Tibial nerve (tissue), 4 donors: ENCODE measurements around the gene TNXB. TPM values are rescaled to one million over a fixed set of nuclear protein-coding genes. Genes with fewer than 3 reads are reported as not detected.
"Not testable (repeated sequence)": the region's sequence is repeated elsewhere in the genome, so short reads cannot be mapped to it uniquely, and the experiment has no call there.

Source experiments
- DNase-seq, 2 donors: peaks; one replicate each; pipeline ENCODE4 v3.0.0-alpha.2; 2019; ENCODE audit warnings: low spot score in 2 of 2
- H3K27ac ChIP-seq, 4 donors: fragments of 200-600 bp; sonication (generic) in 3 of 4; one replicate each; pipeline ENCODE4 v1.5.1; 2017 to 2019; ENCODE audit warnings: mild to moderate bottlenecking in 1 of 4
- H3K27me3 ChIP-seq, 2 donors: fragments of 200-600 bp; sonication (generic) in 1 of 2; one replicate each; pipeline versions ENCODE4 v1.5.1 to v1.6.0; 2017 to 2019
- H3K36me3 ChIP-seq, 3 donors: fragments of 200-600 bp; sonication (generic); one replicate each; pipeline ENCODE4 v1.5.1; 2018 to 2019
- H3K4me1 ChIP-seq, 4 donors: fragments of 200-600 bp; sonication (generic) in 3 of 4; one replicate each; pipeline ENCODE4 v1.5.1; 2017 to 2019
- H3K4me3 ChIP-seq, 4 donors: fragments of 200-600 bp; sonication (generic) in 3 of 4; one replicate each; pipeline ENCODE4 v1.5.1; 2017 to 2019; ENCODE audit warnings: mild to moderate bottlenecking in 1 of 4, moderate library complexity in 1 of 4
- H3K9me3 ChIP-seq, 4 donors: fragments of 200-600 bp; sonication (generic) in 3 of 4; one replicate each; pipeline ENCODE4 v1.5.1; 2017 to 2019
- EP300 ChIP-seq, 2 donors: sonication (generic); formaldehyde crosslinking; IDR thresholded peaks; one replicate each; pipeline ENCODE4 v1.6.1; 2017; ENCODE audit warnings: antibody characterized with exemption in 2 of 2, mild to moderate bottlenecking in 1 of 2
- POLR2A ChIP-seq, 2 donors: fragments of 450-650 bp; IDR thresholded peaks; one replicate each; pipeline ENCODE4 v1.6.1; 2017; ENCODE audit warnings: antibody characterized with exemption in 2 of 2, mild to moderate bottlenecking in 2 of 2, moderate library complexity in 2 of 2
- WGBS, 2 donors: methylation state at CpG; one replicate each; pipeline ENCODE4 v1.1.5; 2018; 5-methylcytosine and 5-hydroxymethylcytosine counted together
- total RNA-seq, 4 donors: library from RNA; depleted of rRNA; stranded (reverse); fragments of >200 nt; gene quantifications; one replicate each; pipeline ENCODE4 v1.1.0, GENCODE V29; 2016
- TF ChIP-seq, protein P1 (sequence below), 5 experiments: fragments of 200-600 bp in 3 of 5; fragments of 450-650 bp in 2 of 5; sonication (generic) in 3 of 5; IDR thresholded peaks; one replicate each; pipeline ENCODE4 v1.5.1; 2016 to 2019; ENCODE audit warnings: antibody characterized with exemption in 5 of 5, mild to moderate bottlenecking in 3 of 5, moderate library complexity in 2 of 5

The TNXB gene
- total RNA-seq, 4 donors from 2014 or later, result 231 to 547 (median 297) TPM

DNA sequence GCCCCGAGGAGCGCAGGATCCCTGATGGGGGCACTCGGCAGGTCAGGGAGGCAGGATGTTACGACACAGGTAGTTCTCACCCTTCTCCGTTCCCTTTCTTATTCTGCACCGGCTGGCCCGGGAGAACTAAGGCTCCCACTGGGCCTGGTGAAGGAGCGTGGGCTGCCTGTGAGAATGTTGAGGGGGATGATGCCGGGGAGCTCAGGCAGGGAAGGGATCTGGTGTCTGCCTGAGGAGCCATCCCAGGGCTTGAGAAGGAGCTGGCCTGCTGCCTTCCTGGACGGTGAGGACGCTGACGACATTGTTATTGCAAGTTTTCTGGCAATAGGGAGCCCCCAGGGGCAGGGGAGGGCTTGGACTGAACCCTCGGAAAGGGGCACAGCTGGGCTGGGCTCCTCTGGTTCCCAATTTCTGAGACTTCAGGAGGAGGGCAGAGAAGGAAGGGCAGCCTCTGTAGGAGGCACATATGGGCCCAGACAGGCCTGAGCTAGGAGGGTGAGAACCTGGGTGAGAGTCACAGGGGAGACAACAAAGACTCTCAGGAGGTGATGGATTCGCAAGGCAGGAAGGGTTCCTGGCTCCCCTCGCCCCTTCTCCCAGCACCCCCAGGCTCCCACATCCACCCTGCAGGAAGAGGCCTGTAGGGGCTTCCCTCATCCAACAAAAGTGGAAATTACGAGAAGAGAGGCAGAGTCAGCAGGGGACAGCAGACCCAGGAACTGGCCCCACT is 38.2 kb downstream of the TNXB start:
- Histone ChIP-seq H3K4me3 (no peak overlapping the region), H3K4me1 (peaks cover 0 to 26% (median 0%) of the 10 kb centered on the region in 4 donors), H3K27ac (peak overlapping the region; percentile 18 to 83 (median 70)), H3K36me3 (peaks cover 0 to 74% (median 0%) of the 10 kb centered on the region in 3 donors), H3K27me3 (no peaks in the 10 kb centered on the region), H3K9me3 (no peaks in the 10 kb centered on the region)
- no peak for TF ChIP-seq POLR2A (IDR thresholded peaks at IDR 0.05)
- peak in 1 of 2 donors; percentile 60 for TF ChIP-seq EP300 (IDR thresholded peaks at IDR 0.05)
- WGBS, 2 donors, result 41 to 53% methylated on average over 16 of the region's 16 CpGs
- DNase-seq, result peak; percentile 66 to 79

GRCh38 chr6:32069878-32070515 is 39.1 kb downstream of the TNXB start:
- Histone ChIP-seq H3K27ac (peak overlapping the region in 3 of 4 donors; percentile 59 to 83 (median 82)), H3K27me3 (no peaks in the 10 kb centered on the region), H3K4me1 (peaks cover 0 to 24% (median 0%) of the 10 kb centered on the region in 4 donors), H3K9me3 (no peaks in the 10 kb centered on the region), H3K36me3 (peaks cover 0 to 70% (median 0%) of the 10 kb centered on the region in 3 donors), H3K4me3 (no peak overlapping the region)
- DNase-seq, result no peak
- WGBS, 2 donors, result 67 to 77% methylated on average over 18 to 23 of the region's 24 CpGs
- TF ChIP-seq, protein P1, sequence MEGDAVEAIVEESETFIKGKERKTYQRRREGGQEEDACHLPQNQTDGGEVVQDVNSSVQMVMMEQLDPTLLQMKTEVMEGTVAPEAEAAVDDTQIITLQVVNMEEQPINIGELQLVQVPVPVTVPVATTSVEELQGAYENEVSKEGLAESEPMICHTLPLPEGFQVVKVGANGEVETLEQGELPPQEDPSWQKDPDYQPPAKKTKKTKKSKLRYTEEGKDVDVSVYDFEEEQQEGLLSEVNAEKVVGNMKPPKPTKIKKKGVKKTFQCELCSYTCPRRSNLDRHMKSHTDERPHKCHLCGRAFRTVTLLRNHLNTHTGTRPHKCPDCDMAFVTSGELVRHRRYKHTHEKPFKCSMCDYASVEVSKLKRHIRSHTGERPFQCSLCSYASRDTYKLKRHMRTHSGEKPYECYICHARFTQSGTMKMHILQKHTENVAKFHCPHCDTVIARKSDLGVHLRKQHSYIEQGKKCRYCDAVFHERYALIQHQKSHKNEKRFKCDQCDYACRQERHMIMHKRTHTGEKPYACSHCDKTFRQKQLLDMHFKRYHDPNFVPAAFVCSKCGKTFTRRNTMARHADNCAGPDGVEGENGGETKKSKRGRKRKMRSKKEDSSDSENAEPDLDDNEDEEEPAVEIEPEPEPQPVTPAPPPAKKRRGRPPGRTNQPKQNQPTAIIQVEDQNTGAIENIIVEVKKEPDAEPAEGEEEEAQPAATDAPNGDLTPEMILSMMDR (IDR thresholded peaks at IDR 0.05), result no peak

- no peaks in the 10 kb centered on the region for H3K27me3 ChIP-seq
- 84 to 93% methylated on average over 11 to 12 of the region's 17 CpGs for WGBS, 2 donors
- peaks cover 0 to 69% (median 0%) of the 10 kb centered on the region in 3 donors for H3K36me3 ChIP-seq
- no peaks in the 10 kb centered on the region for H3K9me3 ChIP-seq
- no peak for DNase-seq
- no peak overlapping the region for H3K4me3 ChIP-seq
- TF ChIP-seq, protein P1 (IDR thresholded peaks at IDR 0.05), result no peak
- no peak for TF ChIP-seq EP300 (IDR thresholded peaks at IDR 0.05)
- TF ChIP-seq POLR2A (IDR thresholded peaks at IDR 0.05), result no peak
- H3K4me1 ChIP-seq, result peaks cover 0 to 28% (median 0%) of the 10 kb centered on the region in 4 donors
- H3K27ac ChIP-seq, result peak overlapping the region in 1 of 4 donors; percentile 83
These were observed 39.7 kb downstream of the TNXB start for GRCh38 chr6:32069460-32069859.

DNA sequence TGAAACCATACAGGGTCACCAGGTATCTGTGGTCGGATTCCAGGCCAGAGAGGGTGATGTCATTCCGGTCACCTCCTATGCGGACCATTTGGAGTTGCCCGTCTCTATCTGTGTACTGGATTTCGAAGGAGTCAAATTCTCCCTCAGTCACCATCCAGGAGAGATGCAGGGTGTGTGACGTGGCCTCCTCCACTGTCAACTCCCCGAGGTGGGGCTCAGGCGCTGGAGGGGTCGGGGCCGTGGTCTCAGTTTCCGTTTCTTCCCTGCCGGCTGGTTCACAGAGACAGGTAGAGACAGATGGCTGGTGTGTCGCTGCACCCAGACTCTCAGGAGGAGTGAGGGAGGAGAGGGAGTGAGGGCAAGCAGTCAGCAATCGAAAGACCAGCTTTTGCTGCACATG is 40.3 kb downstream of the TNXB start:
- peaks cover 0 to 69% (median 0%) of the 10 kb centered on the region in 3 donors for H3K36me3 ChIP-seq
- H3K4me1 ChIP-seq, result peaks cover 0 to 28% (median 0%) of the 10 kb centered on the region in 4 donors
- no peaks in the 10 kb centered on the region for H3K9me3 ChIP-seq
- no peak overlapping the region for H3K4me3 ChIP-seq
- no peak for DNase-seq
- 88 to 91% methylated on average over 14 of the region's 14 CpGs for WGBS, 2 donors
- TF ChIP-seq, protein P1 (IDR thresholded peaks at IDR 0.05), result no peak
- no peak for TF ChIP-seq EP300 (IDR thresholded peaks at IDR 0.05)
- TF ChIP-seq POLR2A (IDR thresholded peaks at IDR 0.05), result no peak
- H3K27me3 ChIP-seq, result no peaks in the 10 kb centered on the region
- peak overlapping the region in 1 of 4 donors; percentile 24 for H3K27ac ChIP-seq

DNA sequence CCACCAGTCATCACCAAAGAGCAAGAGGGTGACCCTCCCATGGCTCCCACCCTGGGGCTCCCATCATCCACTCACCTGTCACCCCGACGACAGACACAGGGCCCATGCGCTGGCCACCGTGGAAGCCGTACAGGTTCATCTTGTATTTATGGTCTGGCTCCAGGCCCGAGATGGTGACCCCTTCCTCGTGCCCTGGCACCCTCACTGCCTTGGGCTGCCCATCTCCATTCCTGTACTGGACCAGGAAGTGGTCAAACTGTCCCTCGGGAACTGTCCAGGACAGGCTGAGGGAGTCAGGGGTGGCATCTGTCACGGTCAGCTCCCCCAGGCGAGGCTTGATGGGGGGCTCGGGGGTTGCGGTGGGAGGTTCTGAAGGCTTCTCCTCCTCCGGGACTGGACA is 40.8 kb downstream of the TNXB start:
- Histone ChIP-seq H3K4me1 (peaks cover 0 to 32% (median 0%) of the 10 kb centered on the region in 4 donors), H3K27ac (peak overlapping the region in 1 of 4 donors; percentile 24), H3K36me3 (peaks cover 0 to 68% (median 0%) of the 10 kb centered on the region in 3 donors)
- WGBS, 2 donors, result 87 to 88% methylated on average over 13 of the region's 13 CpGs
- H3K4me3 ChIP-seq, H3K27me3 ChIP-seq, DNase-seq, H3K9me3 ChIP-seq: not testable (repeated sequence)

GRCh38 chr6:32067521-32067920 is 41.6 kb downstream of the TNXB start:
- not testable (repeated sequence) for H3K4me3 ChIP-seq, H3K27me3 ChIP-seq, H3K9me3 ChIP-seq, DNase-seq, H3K27ac ChIP-seq
- 87 to 88% methylated on average over 19 of the region's 19 CpGs for whole genome bisulfite sequencing, 2 donors
- H3K36me3 ChIP-seq, result peaks cover 0 to 64% (median 0%) of the 10 kb centered on the region in 3 donors
- H3K4me1 ChIP-seq, result peaks cover 0 to 31% (median 0%) of the 10 kb centered on the region in 4 donors
